HG03460 (cell line): ENCODE data around the gene METTL27.
"Not testable (repeated sequence)": the region's sequence is repeated elsewhere in the genome, so short reads cannot be mapped to it uniquely, and the experiment has no call there.

Source experiments
- ATAC-seq: cut with Tn5 transposase; IDR thresholded peaks from one replicate; pipeline ENCODE4 v1.9.1; 2021; ENCODE audit not compliant: unreplicated experiment

The METTL27 gene

DNA sequence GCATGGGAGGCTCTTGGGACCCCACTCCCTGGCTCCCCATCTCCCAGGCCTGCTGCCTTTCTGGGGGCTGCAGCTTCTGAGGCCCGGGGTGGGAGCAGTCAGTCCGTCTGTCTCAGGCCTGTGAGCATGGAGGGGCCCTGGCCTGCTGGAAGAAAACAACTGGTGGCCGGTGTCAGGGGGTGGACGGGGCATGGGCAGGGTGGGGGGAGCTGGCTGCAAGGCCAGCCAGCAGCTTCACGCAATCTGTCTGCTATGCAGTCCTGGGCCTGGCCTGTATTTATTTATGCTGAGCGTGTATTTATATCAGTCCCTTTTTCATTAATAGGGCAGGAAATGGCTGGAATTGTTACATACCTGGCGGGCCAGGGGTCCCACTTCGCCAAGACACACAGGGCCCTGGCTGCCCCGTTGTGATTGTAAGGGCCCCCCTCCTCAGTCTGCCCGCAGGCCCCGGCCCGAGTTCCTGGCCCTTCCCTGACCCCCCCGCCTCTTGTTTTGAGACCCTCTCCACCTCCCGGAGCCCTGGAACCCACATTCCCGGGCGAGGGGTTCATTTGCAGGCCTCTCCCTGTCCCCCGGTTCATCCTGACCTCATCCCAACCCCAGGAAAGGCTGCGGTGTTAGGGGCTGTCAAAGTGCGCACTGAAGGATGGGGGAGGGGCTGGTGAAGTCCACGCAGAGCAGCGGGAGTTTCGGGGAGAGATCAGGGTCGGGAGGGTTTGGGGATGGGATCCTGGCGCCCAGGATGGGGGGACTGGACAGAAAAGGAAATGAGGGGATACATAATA lies 26.9 kb upstream of the METTL27 start:
- ATAC-seq: no peak

DNA sequence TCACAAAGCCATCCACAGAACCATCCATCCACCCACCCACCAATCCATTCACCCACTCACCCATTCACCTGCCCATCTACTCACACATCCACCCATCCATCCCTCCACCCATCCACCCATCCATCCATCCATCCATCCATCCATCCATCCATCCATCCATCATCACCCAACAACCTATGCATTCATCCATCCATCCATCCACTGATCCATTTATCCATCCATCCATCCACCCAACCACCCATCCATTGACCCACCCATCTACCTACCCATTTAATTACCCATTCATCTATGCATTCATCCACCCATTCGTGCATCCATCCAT lies 24.1 kb upstream of the METTL27 start:
- ATAC-seq: no peak

DNA sequence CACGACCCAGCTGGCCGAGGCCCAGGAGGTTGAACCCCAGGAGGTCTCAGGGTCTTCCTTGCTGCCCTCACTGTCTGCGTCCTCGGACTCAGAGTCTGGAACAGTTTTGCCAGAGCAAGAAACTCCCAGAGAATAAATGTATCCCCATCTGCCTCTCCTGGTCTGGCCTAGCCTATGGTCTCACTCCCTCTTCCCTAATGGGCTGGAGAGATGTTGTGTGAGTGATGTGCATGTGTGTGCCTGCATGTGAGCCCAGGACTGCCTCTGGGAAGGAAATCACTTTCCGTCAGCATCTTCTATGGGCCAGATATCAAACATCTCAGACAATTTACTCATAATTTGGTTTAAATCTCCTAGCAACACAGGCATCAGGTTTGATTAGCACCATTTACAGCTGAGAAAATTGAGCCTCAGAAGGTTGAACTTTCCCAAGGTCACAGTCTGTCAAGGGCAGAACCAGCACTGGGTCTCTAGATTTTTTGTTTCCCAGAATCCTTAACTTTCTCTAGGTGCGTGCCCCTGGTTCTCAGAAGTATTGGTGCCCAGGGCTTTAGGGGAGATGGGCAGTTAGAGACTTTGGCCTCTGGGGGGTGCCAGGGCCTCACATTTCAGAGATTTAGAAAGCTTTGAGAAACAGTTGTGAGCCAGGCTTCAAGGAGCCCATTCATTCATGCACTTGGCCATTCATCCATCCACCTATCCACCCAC lies 23.6 kb upstream of the METTL27 start:
- no peak for ATAC-seq

DNA sequence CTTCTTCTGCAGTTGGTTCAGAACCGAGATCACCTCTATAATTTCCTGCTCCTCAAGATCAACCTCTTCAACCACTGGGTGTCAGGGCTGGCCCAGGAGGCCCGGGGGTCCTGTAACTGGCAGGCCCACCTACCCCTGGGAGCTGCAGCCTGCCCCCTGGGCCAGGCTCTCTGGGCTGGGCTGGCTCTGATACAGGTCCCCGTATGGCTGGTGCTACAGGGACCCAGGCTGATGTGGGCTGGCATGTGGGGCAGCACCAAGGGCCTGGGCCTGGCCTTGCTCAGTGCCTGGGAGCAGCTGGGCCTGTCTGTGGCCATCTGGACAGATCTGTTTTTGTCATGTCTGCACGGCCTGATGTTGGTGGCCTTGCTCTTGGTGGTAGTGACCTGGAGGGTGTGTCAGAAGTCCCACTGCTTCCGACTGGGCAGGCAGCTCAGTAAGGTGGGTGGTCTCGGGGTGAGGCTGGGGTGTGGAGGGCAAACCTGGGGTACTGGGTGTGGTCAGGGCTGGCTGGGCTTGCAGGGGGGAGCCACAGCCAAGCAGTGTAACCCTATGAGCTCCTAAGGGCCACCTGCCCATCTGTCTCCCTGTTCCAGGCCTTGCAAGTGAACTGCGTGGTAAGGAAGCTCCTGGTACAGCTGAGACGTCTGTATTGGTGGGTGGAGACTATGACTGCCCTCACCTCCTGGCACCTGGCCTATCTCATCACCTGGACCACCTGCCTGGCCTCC lies 22.8 kb upstream of the METTL27 start:
- ATAC-seq: no peak

DNA sequence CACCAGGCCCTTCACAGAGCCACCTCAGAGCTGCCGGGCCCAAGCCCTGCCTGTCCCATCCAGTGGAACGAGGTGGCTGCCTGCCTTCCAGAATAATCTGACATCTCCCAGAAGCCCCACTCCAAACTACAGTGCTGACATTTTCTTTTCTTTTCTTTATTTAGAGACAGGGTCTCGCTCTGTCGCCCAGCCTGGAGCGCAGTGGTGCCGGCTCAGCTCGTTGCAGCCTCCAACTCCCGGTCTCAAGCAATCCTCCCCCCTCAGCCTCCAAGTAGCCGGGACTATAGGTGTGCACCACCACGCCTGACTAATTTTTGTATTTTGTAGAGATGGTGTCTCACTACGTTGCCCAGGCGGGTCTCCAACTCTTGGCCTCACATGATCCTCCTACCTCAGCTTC lies 19.0 kb upstream of the METTL27 start:
- ATAC-seq: no peak

GRCh38 chr7:73860859-73861258 lies 18.5 kb upstream of the METTL27 start, which contains the start of gene TMEM270:
Gene TMEM270 (plus strand): TSS chr7:73861159. CDS start chr7:73861195, 36 bp downstream.
- no peak for ATAC-seq

DNA sequence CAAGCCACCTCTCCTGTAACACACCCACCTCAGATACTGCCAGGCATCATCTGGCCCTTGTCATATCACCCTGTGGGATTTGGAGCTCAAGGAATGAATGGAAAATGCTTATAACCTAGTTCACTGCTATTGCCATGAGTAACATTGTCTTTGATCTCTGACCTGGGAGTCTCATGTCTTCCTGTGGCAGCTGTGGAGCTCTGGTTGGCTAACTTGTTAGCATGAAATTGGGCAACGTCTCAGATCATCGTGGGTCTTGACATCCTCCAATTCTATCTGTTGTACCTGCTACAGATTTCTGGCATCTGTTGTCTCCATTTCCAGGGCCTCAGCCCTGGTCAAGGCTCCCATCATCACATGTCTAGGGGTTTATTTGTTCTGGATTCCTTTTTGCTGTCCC lies 16.5 kb upstream of the METTL27 start:
- ATAC-seq: no peak

DNA sequence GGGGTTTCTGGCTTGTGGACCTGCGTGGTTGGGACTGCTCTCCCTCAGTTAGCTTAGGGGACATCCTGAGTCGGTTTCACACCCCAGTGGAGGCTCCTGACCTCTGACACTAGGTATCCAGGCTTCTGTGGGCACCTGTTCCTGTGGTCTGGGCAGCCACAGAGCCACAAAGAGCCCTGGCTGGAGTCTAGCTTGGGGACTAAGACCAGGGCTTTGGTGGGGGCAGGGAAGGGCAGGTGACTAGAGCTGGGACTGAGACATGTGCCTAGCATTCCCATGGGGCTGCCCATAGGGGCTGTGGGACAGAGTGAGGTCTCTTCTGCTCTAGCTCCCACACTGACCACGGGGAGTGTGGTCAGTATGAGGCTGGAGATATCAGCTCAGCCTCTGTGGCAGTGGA lies 14.6 kb upstream of the METTL27 start:
- no peak for ATAC-seq

GRCh38 chr7:73852500-73852899 lies 10.2 kb upstream of the METTL27 start:
- ATAC-seq: no peak

GRCh38 chr7:73851410-73852338 lies 9.4 kb upstream of the METTL27 start:
- ATAC-seq: peak; percentile 72

GRCh38 chr7:73850781-73851207 lies 8.5 kb upstream of the METTL27 start:
- ATAC-seq: no peak

GRCh38 chr7:73847941-73848723 lies 5.8 kb upstream of the METTL27 start:
- no peak for ATAC-seq

GRCh38 chr7:73845701-73846195 lies 3.4 kb upstream of the METTL27 start:
- ATAC-seq: not testable (repeated sequence)

DNA sequence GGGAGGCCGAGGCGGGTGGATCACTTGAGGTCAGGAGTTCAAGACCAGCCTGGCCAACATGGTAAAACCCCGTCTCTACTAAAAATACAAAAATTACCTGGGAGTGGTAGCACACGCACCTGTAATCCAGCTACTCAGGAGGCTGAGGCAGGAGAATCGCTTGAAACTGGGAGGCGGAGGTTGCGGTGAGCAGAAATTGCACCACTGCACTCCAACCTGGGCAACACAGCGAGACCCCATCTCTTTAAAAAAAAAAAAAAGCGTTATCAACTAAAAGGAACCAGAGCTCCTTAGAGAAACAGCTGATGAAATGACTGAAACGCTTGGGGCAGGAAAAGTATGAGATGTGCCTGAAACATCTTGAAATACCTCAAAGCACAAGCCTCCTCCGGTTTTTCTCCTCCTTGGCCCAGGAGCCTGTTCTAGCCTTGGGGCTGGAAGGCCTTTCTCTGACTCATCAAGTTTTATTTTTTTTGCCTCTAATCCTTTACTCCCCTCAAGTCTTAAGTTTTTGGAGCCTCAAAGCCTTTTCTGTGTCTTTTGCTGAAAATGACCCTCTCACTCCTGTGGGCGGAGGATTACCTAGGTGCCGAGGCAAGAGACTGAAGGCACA lies 2.6 kb upstream of the METTL27 start:
- no peak for ATAC-seq

GRCh38 chr7:73844131-73844547 lies 1.8 kb upstream of the METTL27 start:
- ATAC-seq: no peak

GRCh38 chr7:73841689-73842066 lies 638 bp downstream of the METTL27 start:
- ATAC-seq: no peak

DNA sequence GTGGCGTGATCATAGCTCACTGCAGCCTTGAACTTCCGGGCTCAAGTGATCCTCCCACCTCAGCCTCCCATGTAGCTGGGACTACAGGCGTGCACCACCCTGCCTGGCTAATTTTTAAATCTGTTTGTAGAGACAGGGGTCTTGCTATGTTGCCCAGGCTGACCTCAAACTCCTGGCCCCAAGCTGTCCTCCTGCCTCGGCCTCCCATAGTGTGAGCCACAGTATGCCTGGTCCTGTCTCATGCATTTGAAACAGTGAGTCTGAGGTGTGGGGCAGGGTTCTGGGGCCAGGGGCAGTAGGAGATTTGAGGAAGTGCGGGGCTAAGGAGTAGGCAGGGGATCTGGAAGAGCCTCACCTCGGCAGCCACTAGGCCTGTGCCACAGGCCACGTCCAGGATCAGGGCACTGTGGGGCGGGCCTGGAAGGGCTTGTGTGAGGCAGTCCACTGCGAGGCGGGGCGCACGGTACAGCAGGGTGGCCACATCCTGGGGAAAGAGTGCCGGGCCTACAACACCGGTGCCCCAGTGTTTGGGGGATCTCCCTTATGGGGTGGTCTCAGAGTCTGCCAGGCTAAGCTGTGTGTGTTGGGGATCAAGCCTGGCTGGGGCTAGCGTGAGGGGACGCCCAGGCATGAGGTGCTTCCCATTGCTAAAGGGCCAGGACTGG lies 1.5 kb downstream of the METTL27 start:
- no peak for ATAC-seq

DNA sequence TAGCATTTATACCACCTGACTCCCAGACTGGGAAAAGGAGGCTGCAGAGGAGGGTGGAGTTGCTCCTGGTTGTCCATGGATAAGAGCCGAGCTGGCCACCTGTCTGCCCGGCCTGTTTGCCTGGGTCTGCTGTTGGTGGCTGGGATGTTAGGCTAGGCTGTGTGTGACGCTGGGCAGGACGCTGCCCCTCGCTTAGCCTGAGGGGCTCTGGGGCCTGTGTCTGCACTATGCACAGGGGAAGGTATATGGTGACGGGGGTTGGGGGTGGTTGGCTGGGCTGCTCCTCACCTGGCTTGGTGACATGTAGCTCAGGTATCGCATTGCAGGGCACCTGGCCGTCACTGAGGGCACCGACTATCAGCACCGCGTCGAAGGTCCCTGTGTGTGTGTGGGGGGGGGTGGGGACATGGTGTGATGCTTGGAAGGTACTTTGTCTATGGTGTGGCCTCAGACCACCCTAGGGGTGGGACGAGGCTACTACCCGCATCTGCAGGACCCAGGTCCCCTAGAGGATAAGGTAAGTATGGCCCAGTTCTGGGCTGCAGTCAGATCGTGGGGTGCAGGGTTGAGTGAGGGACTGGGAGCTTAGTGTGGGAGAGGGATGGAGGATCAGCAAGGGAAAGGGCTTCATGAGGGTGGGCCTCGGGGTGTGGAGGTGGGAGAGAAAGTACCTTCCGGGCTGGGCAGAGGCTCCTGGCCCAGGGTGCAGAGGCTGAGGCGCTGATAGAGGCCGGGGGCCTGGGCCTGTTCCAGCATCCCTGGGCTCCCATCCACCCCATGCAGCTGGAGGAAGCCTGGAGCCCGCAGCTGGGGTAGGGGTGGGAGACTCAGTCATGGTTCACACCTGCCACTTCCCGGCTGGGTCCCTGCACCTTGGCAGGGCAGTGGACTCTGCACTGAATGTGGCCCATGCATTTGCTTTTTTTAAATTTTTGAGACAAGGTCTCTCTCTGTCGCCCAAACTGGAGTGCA lies 2.3 kb downstream of the METTL27 start:
- ATAC-seq: no peak
